Left lobe of liver (tissue), 2 donors: Measurements from ENCODE around the gene PRR7. TPM values are rescaled to one million over a fixed set of nuclear protein-coding genes. Genes with fewer than 3 reads are reported as not detected.
A peak's percentile ranks its signal among the peaks of the same experiment; 100 is the strongest.

Source experiments
- ATAC-seq: fragments of 200-7000 bp; cut with Tn5 transposase; one replicate; pipeline ENCODE4 v1.9.1; 2020; ENCODE audit warnings: mild to moderate bottlenecking, moderate library complexity
- DNase-seq: peaks from one replicate; pipeline ENCODE4 v3.0.0-alpha.2; 2020; ENCODE audit warnings: low spot score
- total RNA-seq: library from RNA; stranded (reverse); gene quantifications from one replicate; pipeline ENCODE4 v1.2.1, GENCODE V29; 2021
- donor health status: DM: no; HTN: no; CAD: no; lungs with moderate emphysema.
- donor health status: DM: no; HTN: yes; CAD: no.

The PRR7 gene
- total RNA-seq, 1 donor from 2014 or later, result 0.63 TPM

- no peak for DNase-seq
- no peak for ATAC-seq
These were observed 12.2 kb upstream of the PRR7 start for GRCh38 chr5:177434437-177434836.

GRCh38 chr5:177434942-177435738 is 11.5 kb upstream of the PRR7 start:
- no peak for DNase-seq
- ATAC-seq, result no peak

- DNase-seq (no peak), ATAC-seq (no peak)
These were observed 10.6 kb upstream of the PRR7 start for GRCh38 chr5:177435847-177436536.

GRCh38 chr5:177437623-177438022 is 9.0 kb upstream of the PRR7 start:
- no peak for ATAC-seq
- DNase-seq, result no peak

GRCh38 chr5:177438468-177438867 is 8.1 kb upstream of the PRR7 start:
- DNase-seq (no peak), ATAC-seq (no peak)

GRCh38 chr5:177439518-177440053 is 7.0 kb upstream of the PRR7 start:
- DNase-seq (no peak), ATAC-seq (no peak)

GRCh38 chr5:177440211-177440989 is 6.2 kb upstream of the PRR7 start:
- DNase-seq (no peak), ATAC-seq (no peak)

- DNase-seq, result no peak
- ATAC-seq, result no peak
These were observed 5.4 kb upstream of the PRR7 start for GRCh38 chr5:177440990-177441780.

GRCh38 chr5:177442066-177442826 is 4.4 kb upstream of the PRR7 start:
- DNase-seq (no peak), ATAC-seq (no peak)

GRCh38 chr5:177443144-177443983 is 3.2 kb upstream of the PRR7 start:
- DNase-seq (peak; percentile 44), ATAC-seq (no peak)

GRCh38 chr5:177444106-177445051 is 2.2 kb upstream of the PRR7 start:
- ATAC-seq (no peak), DNase-seq (peak; percentile 45)

GRCh38 chr5:177445052-177445916 is 1.3 kb upstream of the PRR7 start:
- DNase-seq (no peak), ATAC-seq (no peak)

- ATAC-seq (no peak), DNase-seq (no peak)
These were observed 756 bp upstream of the PRR7 start for GRCh38 chr5:177445917-177446199.

- ATAC-seq, result peak; percentile 24
- DNase-seq, result no peak
These were observed 524 bp downstream of the PRR7 start for GRCh38 chr5:177447066-177447610.

- DNase-seq, result no peak
- ATAC-seq, result peak; percentile 38
These were observed 1.1 kb downstream of the PRR7 start for GRCh38 chr5:177447611-177448243.

GRCh38 chr5:177448244-177448950 is 1.8 kb downstream of the PRR7 start:
- no peak for ATAC-seq
- no peak for DNase-seq
